Transverse colon (tissue), 4 donors: ENCODE data around the gene GOLGA3. TPM values are rescaled to one million over a fixed set of nuclear protein-coding genes. Genes with fewer than 3 reads are reported as not detected.

Experiments used
- DNase-seq: peaks from one replicate; pipeline ENCODE4 v3.0.0-alpha.2; 2019
- H3K27ac ChIP-seq, 4 donors: fragments of 200-600 bp; sonication (generic); 2 replicates each; pipeline ENCODE4 v1.5.1; 2016 to 2018; ENCODE audit warnings: inconsistent platforms in 4 of 4
- H3K27me3 ChIP-seq: fragments of 200-600 bp; sonication (generic); 2 replicates; pipeline ENCODE4 v1.5.1; 2017; ENCODE audit warnings: inconsistent platforms
- H3K36me3 ChIP-seq, 4 donors: fragments of 200-600 bp; sonication (generic); 2 replicates each; pipeline ENCODE4 v1.5.1; 2017 to 2019; ENCODE audit warnings: inconsistent platforms in 4 of 4
- H3K4me1 ChIP-seq, 4 donors: fragments of 200-600 bp; sonication (generic); 2 replicates each; pipeline ENCODE4 v1.5.1; 2017 to 2020; ENCODE audit warnings: inconsistent platforms in 4 of 4
- H3K4me3 ChIP-seq, 4 donors: fragments of 200-600 bp; sonication (generic); 1 replicate in 1 of 4; 2 replicates in 3 of 4; pipeline versions ENCODE4 v1.5.1 to v1.6.1; 2017 to 2019; ENCODE audit warnings: inconsistent platforms in 4 of 4
- H3K9me3 ChIP-seq, 2 donors: fragments of 200-600 bp; sonication (generic); 2 replicates each; pipeline ENCODE4 v1.5.1; 2017 to 2019; ENCODE audit warnings: inconsistent platforms in 2 of 2
- EP300 ChIP-seq: sonication (generic); formaldehyde crosslinking; IDR thresholded peaks from one replicate; pipeline ENCODE4 v1.6.1; 2017; ENCODE audit warnings: antibody characterized with exemption, low read depth
- POLR2A ChIP-seq: fragments of 450-650 bp; IDR thresholded peaks from one replicate; pipeline ENCODE4 v1.6.1; 2016; ENCODE audit warnings: antibody characterized with exemption, mild to moderate bottlenecking, moderate library complexity
- POLR2AphosphoS5 ChIP-seq, 3 donors: sonication (generic); formaldehyde crosslinking; IDR thresholded peaks; one replicate each; pipeline ENCODE4 v1.6.1; 2016; ENCODE audit warnings: antibody characterized with exemption in 3 of 3
- WGBS, 2 donors: methylation state at CpG; one replicate each; pipeline ENCODE4 v1.1.5; 2018; ENCODE audit warnings: low coverage in 1 of 2; 5-methylcytosine and 5-hydroxymethylcytosine counted together
- in situ Hi-C, 4 donors: fragments of 200-750 bp; cut with MboI; loops; one replicate each; pipeline versions ENCODE4 v1.15.0 to v1.15.1; 2017; ENCODE audit warnings: low sequenced_read_pairs in 3 of 4, low pct_ligation_motif_present in 1 of 4, low pct_unique_long_range_greater_than_20kb in 1 of 4
- intact Hi-C: fragments of 100-400 bp; cut with DNase I; formaldehyde crosslinking; loops from one replicate; pipeline ENCODE4 v1.15.1; 2023; ENCODE audit warnings: low total_unique reads
- total RNA-seq, 4 donors: library from RNA; depleted of rRNA; stranded (reverse); fragments of >200 nt; gene quantifications; one replicate each; pipeline ENCODE4 v1.1.0, GENCODE V29; 2016
- TF ChIP-seq, protein P1 (sequence below), 5 experiments: fragments of 200-600 bp in 3 of 5; fragments of 450-650 bp in 2 of 5; sonication (generic) in 3 of 5; IDR thresholded peaks; 1 replicate in 2 of 5; 2 replicates in 3 of 5; pipeline ENCODE4 v1.5.1; 2016 to 2017; ENCODE audit warnings: antibody characterized with exemption in 5 of 5, inconsistent platforms in 3 of 5, mild to moderate bottlenecking in 2 of 5, moderate library complexity in 1 of 5

Gene GOLGA3
- total RNA-seq, 4 donors from 2014 or later, result 90.9 to 113 (median 99.9) TPM

DNA sequence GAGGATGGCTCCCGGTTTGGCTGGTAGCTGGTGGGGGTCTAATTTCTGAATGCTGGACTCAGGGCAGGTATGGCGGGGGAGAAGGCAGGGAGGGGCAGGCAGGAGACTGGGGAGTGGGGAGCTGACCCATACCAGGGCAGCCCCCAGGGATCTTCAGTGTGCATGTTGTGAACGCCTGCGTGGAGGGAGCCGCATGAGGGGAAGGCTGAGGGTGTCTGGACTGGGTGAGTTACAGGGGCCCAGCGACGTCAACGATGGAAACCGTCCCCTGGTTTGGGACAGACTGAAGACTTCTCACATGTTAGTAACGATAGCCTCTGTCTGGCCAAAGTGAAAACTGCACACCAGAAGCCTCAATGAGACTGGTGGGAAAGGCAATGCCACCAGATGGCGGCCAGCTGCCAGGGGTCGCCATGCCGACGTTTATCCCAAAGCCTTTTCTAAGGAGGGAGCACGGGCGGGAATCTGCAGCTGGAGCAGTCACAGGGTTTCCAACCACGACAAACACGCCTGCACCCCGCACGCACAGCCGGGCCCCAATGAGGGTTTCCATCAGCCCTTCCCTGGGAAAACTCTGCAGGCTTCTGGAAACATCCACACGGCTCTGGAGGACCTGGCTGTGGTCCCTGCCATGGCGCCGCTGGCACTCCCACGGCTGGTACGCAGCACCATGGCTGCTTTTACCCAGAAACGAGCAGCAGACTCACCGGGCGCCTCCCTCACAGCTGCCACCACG is 104.0 kb downstream of the GOLGA3 start:
- intact Hi-C loops, result no loop called here
- no peak overlapping the region for H3K27ac ChIP-seq
- WGBS, 2 donors, result 87 to 90% methylated on average over 3 to 30 of the region's 30 CpGs
- H3K4me3 ChIP-seq, result no peak overlapping the region
- in situ Hi-C loops, result no loop called here
- H3K36me3 ChIP-seq, result peaks cover 0 to 62% (median 25%) of the 10 kb centered on the region in 4 donors
- no peak for DNase-seq
- TF ChIP-seq POLR2A (no peak), EP300 (no peak), POLR2AphosphoS5 (IDR thresholded peaks at IDR 0.05) (no peak)
- TF ChIP-seq, protein P1, sequence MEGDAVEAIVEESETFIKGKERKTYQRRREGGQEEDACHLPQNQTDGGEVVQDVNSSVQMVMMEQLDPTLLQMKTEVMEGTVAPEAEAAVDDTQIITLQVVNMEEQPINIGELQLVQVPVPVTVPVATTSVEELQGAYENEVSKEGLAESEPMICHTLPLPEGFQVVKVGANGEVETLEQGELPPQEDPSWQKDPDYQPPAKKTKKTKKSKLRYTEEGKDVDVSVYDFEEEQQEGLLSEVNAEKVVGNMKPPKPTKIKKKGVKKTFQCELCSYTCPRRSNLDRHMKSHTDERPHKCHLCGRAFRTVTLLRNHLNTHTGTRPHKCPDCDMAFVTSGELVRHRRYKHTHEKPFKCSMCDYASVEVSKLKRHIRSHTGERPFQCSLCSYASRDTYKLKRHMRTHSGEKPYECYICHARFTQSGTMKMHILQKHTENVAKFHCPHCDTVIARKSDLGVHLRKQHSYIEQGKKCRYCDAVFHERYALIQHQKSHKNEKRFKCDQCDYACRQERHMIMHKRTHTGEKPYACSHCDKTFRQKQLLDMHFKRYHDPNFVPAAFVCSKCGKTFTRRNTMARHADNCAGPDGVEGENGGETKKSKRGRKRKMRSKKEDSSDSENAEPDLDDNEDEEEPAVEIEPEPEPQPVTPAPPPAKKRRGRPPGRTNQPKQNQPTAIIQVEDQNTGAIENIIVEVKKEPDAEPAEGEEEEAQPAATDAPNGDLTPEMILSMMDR (IDR thresholded peaks at IDR 0.05), result no peak
- no peaks in the 10 kb centered on the region for H3K9me3 ChIP-seq
- no peaks in the 10 kb centered on the region for H3K4me1 ChIP-seq
- H3K27me3 ChIP-seq, result no peaks in the 10 kb centered on the region

DNA sequence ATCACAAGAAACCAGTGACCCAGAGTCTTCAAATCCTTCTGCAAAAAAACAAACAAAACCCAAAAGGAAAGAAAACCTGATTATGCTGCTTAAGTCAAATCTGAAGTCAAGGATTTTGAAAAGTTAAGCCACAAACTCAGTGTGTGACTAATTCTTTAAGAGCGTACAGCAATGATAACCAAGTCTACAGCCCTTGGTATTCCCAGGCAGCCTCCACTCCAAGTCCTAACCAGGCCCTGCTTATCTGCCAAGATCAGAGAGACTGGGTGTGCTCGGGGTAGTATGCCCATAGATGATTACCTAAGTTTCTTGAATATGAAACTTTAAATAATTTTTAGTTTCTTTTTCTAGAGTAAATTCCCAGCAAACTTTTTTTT is 104.9 kb downstream of the GOLGA3 start:
- TF ChIP-seq EP300, result no peak
- TF ChIP-seq POLR2AphosphoS5 (IDR thresholded peaks at IDR 0.05), result no peak
- TF ChIP-seq POLR2A, result no peak
- TF ChIP-seq, protein P1 (IDR thresholded peaks at IDR 0.05), result no peak
- peaks cover 0 to 59% (median 23%) of the 10 kb centered on the region in 4 donors for H3K36me3 ChIP-seq
- in situ Hi-C loops, result no loop called here
- DNase-seq, result no peak
- WGBS, 2 donors, result 82 to 94% methylated on average over 2 of the region's 2 CpGs
- intact Hi-C loops, result no loop called here
- H3K4me3 ChIP-seq, result no peak overlapping the region
- no peak overlapping the region for H3K27ac ChIP-seq
- no peaks in the 10 kb centered on the region for H3K27me3 ChIP-seq
- H3K9me3 ChIP-seq, result no peaks in the 10 kb centered on the region
- no peaks in the 10 kb centered on the region for H3K4me1 ChIP-seq

DNA sequence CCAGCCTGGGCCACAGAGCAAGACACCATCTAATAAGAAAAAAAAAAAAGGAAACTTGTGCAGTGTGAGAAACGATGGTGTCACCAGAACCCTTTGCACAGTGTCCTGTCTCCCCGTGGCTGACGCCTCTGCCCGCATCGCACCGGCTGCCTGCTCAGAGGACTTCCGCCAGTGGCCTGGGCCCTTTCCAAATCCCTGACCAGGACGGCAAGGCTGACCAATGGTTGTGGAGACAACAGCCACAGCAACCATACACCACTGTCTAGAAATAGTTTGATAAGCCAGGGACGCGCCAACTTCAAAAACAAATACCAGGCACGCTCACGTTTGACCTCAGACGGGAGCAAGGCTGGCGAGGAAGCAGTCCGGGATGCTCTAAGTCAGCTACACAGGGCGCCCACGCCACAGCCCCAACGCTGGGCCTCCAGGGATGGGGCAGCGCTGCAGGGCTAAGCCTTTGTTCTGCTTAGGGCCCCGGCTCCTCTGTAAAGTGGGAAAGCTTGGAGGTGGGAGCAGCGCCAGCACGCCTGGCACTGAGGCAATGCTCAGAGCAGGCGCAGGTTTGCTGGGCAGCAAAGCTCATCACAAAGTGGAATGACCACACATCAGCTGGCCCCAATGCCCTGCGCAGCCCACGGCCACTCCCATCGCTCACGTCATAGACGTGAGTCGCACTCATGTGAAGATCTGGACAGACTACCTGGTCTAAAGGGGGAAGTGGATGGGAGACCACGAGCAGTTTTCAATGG is 105.5 kb downstream of the GOLGA3 start:
- peaks cover 0 to 53% (median 21%) of the 10 kb centered on the region in 4 donors for H3K36me3 ChIP-seq

More for the DNA sequence above, 105.5 kb downstream of the GOLGA3 start:
- H3K4me3 ChIP-seq, result no peak overlapping the region
- in situ Hi-C loops (no loop called here), intact Hi-C loops (no loop called here)
- no peaks in the 10 kb centered on the region for H3K27me3 ChIP-seq
- no peaks in the 10 kb centered on the region for H3K4me1 ChIP-seq
- H3K9me3 ChIP-seq, result no peaks in the 10 kb centered on the region
- DNase-seq, result no peak
- TF ChIP-seq, protein P1 (IDR thresholded peaks at IDR 0.05), result no peak
- TF ChIP-seq EP300 (no peak), POLR2AphosphoS5 (IDR thresholded peaks at IDR 0.05) (no peak), POLR2A (no peak)
- no peak overlapping the region for H3K27ac ChIP-seq
- 83 to 92% methylated on average over 2 to 30 of the region's 30 CpGs for WGBS, 2 donors
